Natural killer cell (primary cell): ENCODE measurements around the gene PDE2A. TPM values are rescaled to one million over a fixed set of nuclear protein-coding genes. Genes with fewer than 3 reads are reported as not detected.
A peak's percentile ranks its signal among the peaks of the same experiment; 100 is the strongest.

ENCODE experiments used
- ATAC-seq, 3 donors: fragments of 150-1000 bp in 2 of 3; fragments of 200-7000 bp in 1 of 3; cut with Tn5 transposase; 1 replicate in 1 of 3; 2 replicates in 2 of 3; pipeline ENCODE4 v1.10.0; 2021; ENCODE audit warnings: mild to moderate bottlenecking in 2 of 3, moderate library complexity in 2 of 3
- DNase-seq, 2 donors: peaks; one replicate each; pipeline versions ENCODE4 v3.0.0 to v3.0.0-alpha.2; 2013 to 2021; ENCODE audit warnings: mixed read lengths in 1 of 2
- H3K27ac ChIP-seq: one replicate; pipeline ENCODE4 v1.5.1; 2013; ENCODE audit warnings: mild to moderate bottlenecking, low read length
- H3K27me3 ChIP-seq: one replicate; pipeline ENCODE4 v1.6.1; 2013; ENCODE audit warnings: low read length; ENCODE audit not compliant: control insufficient read depth, insufficient read depth
- H3K36me3 ChIP-seq: one replicate; pipeline ENCODE4 v1.6.1; 2013; ENCODE audit warnings: low read length; ENCODE audit not compliant: control insufficient read depth, insufficient read depth
- H3K4me1 ChIP-seq: one replicate; pipeline ENCODE4 v1.6.1; 2013; ENCODE audit warnings: low read length; ENCODE audit not compliant: control insufficient read depth, insufficient read depth
- H3K4me3 ChIP-seq: one replicate; pipeline ENCODE4 v1.5.1; 2013; ENCODE audit warnings: low read length
- H3K9me3 ChIP-seq: one replicate; pipeline ENCODE4 v1.6.1; 2013; ENCODE audit warnings: low read length; ENCODE audit not compliant: control insufficient read depth, insufficient read depth
- H3K27ac Mint-ChIP-seq, 2 donors: one replicate each; pipeline ENCODE4 v1.8.0; 2022; ENCODE audit warnings: mild to moderate bottlenecking in 2 of 2, mixed read lengths in 2 of 2, moderate library complexity in 1 of 2
- H3K27me3 Mint-ChIP-seq, 2 donors: one replicate each; pipeline ENCODE4 v1.8.0; 2022; ENCODE audit warnings: low read depth in 2 of 2, mixed read lengths in 2 of 2
- H3K36me3 Mint-ChIP-seq: one replicate; pipeline ENCODE4 v1.8.0; 2022; ENCODE audit warnings: mixed read lengths
- H3K4me1 Mint-ChIP-seq, 2 donors: one replicate each; pipeline ENCODE4 v1.8.0; 2022; ENCODE audit warnings: mixed read lengths in 2 of 2
- H3K4me3 Mint-ChIP-seq: one replicate; pipeline ENCODE4 v1.8.0; 2022; ENCODE audit warnings: mild to moderate bottlenecking, moderate library complexity, mixed read lengths
- H3K9me3 Mint-ChIP-seq, 2 donors: one replicate each; pipeline ENCODE4 v1.8.0; 2022; ENCODE audit warnings: mixed read lengths in 2 of 2
- CTCF ChIP-seq: fragments of 200-600 bp; IDR thresholded peaks from one replicate; pipeline ENCODE4 v1.8.0; 2022; ENCODE audit warnings: antibody characterized with exemption
- WGBS: methylation state at CpG from one replicate; pipeline ENCODE4 v1.1.7; 2013; ENCODE audit warnings: missing lambda C conversion rate; ENCODE audit not compliant: insufficient coverage; 5-methylcytosine and 5-hydroxymethylcytosine counted together
- intact Hi-C: fragments of 100-400 bp; cut with micrococcal nuclease; formaldehyde crosslinking; loops from one replicate; pipeline ENCODE4 v1.14.2; 2022
- total RNA-seq, 4 donors: library from RNA; stranded (reverse); fragments of 120-200 nt in 1 of 4; gene quantifications; one replicate each; pipeline versions ENCODE4 v1.2.3 to v1.2.4, GENCODE V29; 2013 to 2022

PDE2A gene
- total RNA-seq, 3 donors from 2014 or later (not counting 1 experiment from before 2014, with no cell fraction given) = 8.7 to 11.9 (median 9.0) TPM

GRCh38 chr11:72703267-72704008, 29.2 kb upstream of the PDE2A start:
- intact Hi-C loops = no loop called here
- no peaks in the 10 kb centered on the region for H3K4me1 ChIP-seq
- H3K4me3 ChIP-seq = no peak overlapping the region
- H3K27ac Mint-ChIP-seq = peak overlapping the region in 1 of 2 donors; percentile 52
- WGBS = 96% methylated on average over 11 of the region's 11 CpGs
- no peaks in the 10 kb centered on the region for H3K9me3 Mint-ChIP-seq
- no peak overlapping the region for H3K27ac ChIP-seq
- H3K9me3 ChIP-seq = no peaks in the 10 kb centered on the region
- H3K27me3 ChIP-seq = no peaks in the 10 kb centered on the region
- no peaks in the 10 kb centered on the region for H3K27me3 Mint-ChIP-seq
- H3K36me3 ChIP-seq = peaks cover 96% of the 10 kb centered on the region
- no peak for TF ChIP-seq CTCF
- no peak overlapping the region for H3K4me3 Mint-ChIP-seq
- ATAC-seq = no peak
- DNase-seq = no peak
- peaks cover 4% of the 10 kb centered on the region for H3K36me3 Mint-ChIP-seq
- H3K4me1 Mint-ChIP-seq = peaks cover 19 to 42% of the 10 kb centered on the region in 2 donors

GRCh38 chr11:72702577-72703241, 28.5 kb upstream of the PDE2A start:
- ATAC-seq (no peak), DNase-seq (no peak)
- Mint-ChIP-seq H3K27me3 (no peaks in the 10 kb centered on the region), H3K36me3 (no peaks in the 10 kb centered on the region), H3K4me1 (peaks cover 14 to 35% of the 10 kb centered on the region in 2 donors), H3K27ac (peak overlapping the region in 1 of 2 donors; percentile 52), H3K9me3 (no peaks in the 10 kb centered on the region), H3K4me3 (no peak overlapping the region)
- H3K4me1 ChIP-seq = no peaks in the 10 kb centered on the region
- intact Hi-C loops = no loop called here
- 91% methylated on average over 15 of the region's 15 CpGs for WGBS
- no peak overlapping the region for H3K4me3 ChIP-seq
- H3K27ac ChIP-seq = no peak overlapping the region
- H3K36me3 ChIP-seq = peaks cover 97% of the 10 kb centered on the region
- no peak for TF ChIP-seq CTCF
- no peaks in the 10 kb centered on the region for H3K27me3 ChIP-seq
- no peaks in the 10 kb centered on the region for H3K9me3 ChIP-seq

GRCh38 chr11:72702096-72702495, 27.9 kb upstream of the PDE2A start:
- TF ChIP-seq CTCF = no peak
- Histone ChIP-seq H3K27ac (no peak overlapping the region), H3K36me3 (peaks cover 96% of the 10 kb centered on the region), H3K27me3 (no peaks in the 10 kb centered on the region), H3K9me3 (no peaks in the 10 kb centered on the region), H3K4me3 (no peak overlapping the region), H3K4me1 (no peaks in the 10 kb centered on the region)
- intact Hi-C loops = no loop called here
- Mint-ChIP-seq H3K36me3 (no peaks in the 10 kb centered on the region), H3K9me3 (no peaks in the 10 kb centered on the region), H3K27ac (no peak overlapping the region), H3K4me1 (peaks cover 8 to 29% of the 10 kb centered on the region in 2 donors), H3K27me3 (no peaks in the 10 kb centered on the region), H3K4me3 (no peak overlapping the region)
- ATAC-seq (no peak), DNase-seq (no peak)
- WGBS = 97% methylated on average over 7 of the region's 7 CpGs
